A549 (cell line): ENCODE data around the gene FFAR1. TPM values are rescaled to one million over a fixed set of nuclear protein-coding genes. Genes with fewer than 3 reads are reported as not detected.

Source experiments
- ATAC-seq, 2 experiments: fragments of 200-7000 bp in 1 of 2; fragments of >200 bp in 1 of 2; cut with Nextera tagmentation in 1 of 2; cut with Tn5 transposase in 1 of 2; 3 replicates each; pipeline versions ENCODE4 v1.8.0 to v1.9.1; 2018 to 2020; ENCODE audit warnings: mild to moderate bottlenecking in 1 of 2, moderate library complexity in 1 of 2
- CTCF ChIA-PET: fragments of 300-600 bp; sonication (Branson Sonifier 250); formaldehyde crosslinking; extraction: SDS; loops from one replicate; lab custom pipeline; 2021; ENCODE audit warnings: antibody characterized with exemption, inconsistent platforms; lab: Yijun Ruan, JAX
- POLR2A ChIA-PET: fragments of 350-600 bp; formaldehyde crosslinking; extraction: SDS; loops from one replicate; lab custom pipeline; 2021; ENCODE audit warnings: antibody characterized with exemption, inconsistent platforms; lab: Yijun Ruan, JAX
- DNase-seq, 2 experiments: peaks; one replicate each; pipeline versions ENCODE4 v3.0.0 to v3.0.0-alpha.2; 2011 to 2016; ENCODE audit warnings: low read depth in 1 of 2, low spot score in 1 of 2
- FAIRE-seq: peaks from 2 replicates; lab custom pipeline; 2011; peaks lifted over from hg19 to GRCh38; lab: Jason Lieb, UNC
- H3K27ac ChIP-seq, 2 experiments: fragments of >200 bp; sonication (Bioruptor Twin); formaldehyde crosslinking; 3 replicates each; pipeline ENCODE4 v1.5.1; 2016 to 2017
- H3K4me1 ChIP-seq: fragments of >200 bp; sonication (Bioruptor Twin); formaldehyde crosslinking; 3 replicates; pipeline ENCODE4 v1.6.1; 2016
- H3K4me2 ChIP-seq: fragments of >200 bp; sonication (Bioruptor Twin); formaldehyde crosslinking; 3 replicates; pipeline ENCODE4 v1.6.1; 2016
- H3K4me3 ChIP-seq: fragments of >200 bp; sonication (Bioruptor Twin); formaldehyde crosslinking; 3 replicates; pipeline ENCODE4 v1.5.1; 2016
- H3K9me3 ChIP-seq: fragments of >200 bp; sonication (Bioruptor Twin); formaldehyde crosslinking; 3 replicates; pipeline ENCODE4 v1.6.1; 2016
- ATOH8 ChIP-seq: fragments of 250-450 bp; sonication (Bioruptor Pico); IDR thresholded peaks from 2 replicates; pipeline ENCODE4 v1.5.0; 2020; ENCODE audit warnings: low read depth, mild to moderate bottlenecking, moderate library complexity
- BHLHE40 ChIP-seq: IDR thresholded peaks from 2 replicates; pipeline ENCODE4 v1.6.1; 2012; ENCODE audit warnings: low read depth, low read length, inconsistent platforms
- CBX2 ChIP-seq: fragments of 200-600 bp; sonication (generic); IDR thresholded peaks from 2 replicates; pipeline ENCODE4 v1.6.1; 2016; ENCODE audit warnings: low read depth, mild to moderate bottlenecking, borderline replicate concordance
- CEBPB ChIP-seq, 2 experiments: fragments of >200 bp in 1 of 2; sonication (Bioruptor Twin) in 1 of 2; formaldehyde crosslinking in 1 of 2; IDR thresholded peaks; 2 replicates each; pipeline ENCODE4 v1.6.1; 2012 to 2016
- CHD2 ChIP-seq: fragments of 150-350 bp; IDR thresholded peaks from 2 replicates; pipeline ENCODE4 v1.6.1; 2014; ENCODE audit warnings: low read length; ENCODE audit not compliant: partially characterized antibody
- EP300 ChIP-seq, 2 experiments: fragments of >200 bp; sonication (Bioruptor Twin); formaldehyde crosslinking; IDR thresholded peaks; 2 replicates in 1 of 2; 3 replicates in 1 of 2; pipeline ENCODE4 v1.6.1; 2016 to 2017
- FOXS1 ChIP-seq: fragments of 250-450 bp; sonication (Bioruptor Pico); IDR thresholded peaks from 2 replicates; pipeline ENCODE4 v1.5.0; 2020; ENCODE audit warnings: mild to moderate bottlenecking, moderate library complexity
- GATA3 ChIP-seq: IDR thresholded peaks from 2 replicates; pipeline ENCODE4 v1.6.1; 2012; ENCODE audit warnings: borderline replicate concordance
- HOXA7 ChIP-seq: fragments of 250-450 bp; sonication (Bioruptor Pico); IDR thresholded peaks from 2 replicates; pipeline ENCODE4 v1.5.0; 2020; ENCODE audit warnings: mild to moderate bottlenecking, moderate library complexity
- HOXB13 ChIP-seq: fragments of 250-450 bp; sonication (Bioruptor Pico); IDR thresholded peaks from 2 replicates; pipeline ENCODE4 v1.5.0; 2020; ENCODE audit warnings: low read depth, mild to moderate bottlenecking, moderate library complexity
- HOXB5 ChIP-seq: fragments of 250-450 bp; sonication (Bioruptor Pico); IDR thresholded peaks from 2 replicates; pipeline ENCODE4 v1.5.0; 2020; ENCODE audit warnings: mild to moderate bottlenecking, moderate library complexity
- KDM5A ChIP-seq: fragments of 200-600 bp; sonication (generic); IDR thresholded peaks from 2 replicates; pipeline ENCODE4 v1.6.1; 2016; ENCODE audit warnings: antibody characterized with exemption, mild to moderate bottlenecking
- NFE2L2 ChIP-seq: fragments of 150-350 bp; conservative IDR thresholded peaks from 2 replicates; pipeline ENCODE4 v1.6.1; 2014; ENCODE audit warnings: low read length
- PHF8 ChIP-seq: fragments of 200-600 bp; sonication (generic); IDR thresholded peaks from 2 replicates; pipeline ENCODE4 v1.6.1; 2016; ENCODE audit warnings: low read depth, mild to moderate bottlenecking, antibody characterized with exemption, moderate library complexity, borderline replicate concordance
- RARB ChIP-seq: fragments of 250-450 bp; sonication (Bioruptor Pico); IDR thresholded peaks from 2 replicates; pipeline ENCODE4 v1.8.0; 2021; ENCODE audit warnings: mild to moderate bottlenecking, moderate library complexity
- RCOR1 ChIP-seq: fragments of 150-350 bp; IDR thresholded peaks from 2 replicates; pipeline ENCODE4 v1.6.1; 2014; ENCODE audit warnings: antibody characterized with exemption, low read length, low read depth
- REST ChIP-seq: fragments of 200-600 bp; sonication (generic); IDR thresholded peaks from 2 replicates; pipeline ENCODE4 v1.6.1; 2016; ENCODE audit warnings: antibody characterized with exemption, mild to moderate bottlenecking, moderate library complexity
- SMC3 ChIP-seq: fragments of >200 bp; sonication (Bioruptor Twin); formaldehyde crosslinking; IDR thresholded peaks from 3 replicates; pipeline ENCODE4 v1.6.1; 2018; ENCODE audit warnings: inconsistent platforms
- TFCP2L1 ChIP-seq: fragments of 250-450 bp; sonication (Bioruptor Pico); IDR thresholded peaks from 2 replicates; pipeline ENCODE4 v1.5.0; 2021; ENCODE audit warnings: mild to moderate bottlenecking
- ZC3H11A ChIP-seq: fragments of 450-650 bp; IDR thresholded peaks from 2 replicates; pipeline ENCODE4 v1.6.1; 2014; ENCODE audit warnings: antibody characterized with exemption, mild to moderate bottlenecking
- ZFP36 ChIP-seq: fragments of 450-650 bp; IDR thresholded peaks from 2 replicates; pipeline ENCODE4 v1.6.1; 2014; ENCODE audit warnings: borderline replicate concordance; ENCODE audit not compliant: partially characterized antibody
- WGBS: methylation state at CpG from one replicate; pipeline ENCODE4 v1.1.6; 2017; ENCODE audit errors: missing lambda C conversion rate; 5-methylcytosine and 5-hydroxymethylcytosine counted together
- polyA plus RNA-seq, 4 experiments: library from polyadenylated mRNA; depleted of rRNA in 3 of 4; stranded (reverse); fragments of >200 nt; fragmentation: RNase III in 1 of 4; extraction: RNeasy Plus Mini Kit Qiagen cat#74134 plus additional on column Dnase treatment in 1 of 4; gene quantifications; 2 replicates in 3 of 4; 3 replicates in 1 of 4; pipeline ENCODE4 v1.2.3, GENCODE V29; 2011 to 2017

The FFAR1 gene
- polyA plus RNA-seq, 2 of the 4 experiments (the other 2 are of a cell fraction), result not detected

GRCh38 chr19:35307931-35308330, 39.8 kb upstream of the FFAR1 start:
- 68% methylated on average over 10 of the region's 10 CpGs for WGBS
- FAIRE-seq, result no peak
- Histone ChIP-seq H3K4me2 (no peak overlapping the region), H3K27ac (no peak overlapping the region), H3K9me3 (no peaks in the 10 kb centered on the region), H3K4me1 (0 out of 3 replicates have a peak, but pooled peaks cover 2% of the 10 kb centered on the region)
- ChIA-PET CTCF (interaction anchor here (1.7 to 4.1 kb wide), 5 partner anchors 8 to 203 kb away, joined by 3 to 19 read pairs (median 6); no protein-coding TSS in a partner anchor), POLR2A (no interaction called here)
- no peak for DNase-seq
- TF ChIP-seq GATA3 (no peak), HOXA7 (no peak), RCOR1 (no peak), CHD2 (no peak), CEBPB (IDR thresholded peaks at IDR 0.05) (no peak)
- TF ChIP-seq, all 56 proteins: peak for 0
- ATAC-seq, result no peak
- H3K4me3 ChIP-seq, result no peak overlapping the region

- ATAC-seq (no peak), FAIRE-seq (no peak), DNase-seq (no peak)
- Histone ChIP-seq H3K4me2 (no peak overlapping the region), H3K9me3 (no peaks in the 10 kb centered on the region), H3K4me3 (no peak overlapping the region), H3K4me1 (peaks cover 2% of the 10 kb centered on the region; the same call in 1 of the 3 replicates), H3K27ac (no peak overlapping the region)
- 56% methylated on average over 7 of the region's 7 CpGs for WGBS
- POLR2A ChIA-PET, result no interaction called here
- TF ChIP-seq PHF8 (no peak), SMC3 (no peak), ATOH8 (CRISPR knock-in tag) (no peak), BHLHE40 (no peak), NFE2L2 (no peak), ZC3H11A (no peak), RARB (CRISPR knock-in tag) (no peak), RCOR1 (no peak), FOXS1 (CRISPR knock-in tag) (no peak), REST (no peak), GATA3 (no peak), HOXA7 (no peak), HOXB13 (CRISPR knock-in tag) (no peak), ZFP36 (no peak), CHD2 (no peak), KDM5A (no peak), HOXB5 (CRISPR knock-in tag) (no peak), TFCP2L1 (CRISPR knock-in tag) (no peak), CBX2 (no peak), EP300 (IDR thresholded peaks at IDR 0.05) (no peak)
- CTCF ChIA-PET, result interaction anchor here (1.7 to 4.1 kb wide), 4 partner anchors 15 to 202 kb away, joined by 3 to 19 read pairs (median 5); no protein-coding TSS in a partner anchor
Observed at GRCh38 chr19:35308910-35309309, 38.8 kb upstream of the FFAR1 start.
